SU-DHL-6 (cell line): ENCODE measurements around the gene CREBBP.

Source experiments
- H2AFZ ChIP-seq: fragments of 200-600 bp; sonication (generic); 2 replicates; pipeline ENCODE4 v1.6.1; 2014; ENCODE audit warnings: low read depth, mild to moderate bottlenecking, moderate library complexity, mixed read lengths, antibody characterized with exemption, low read length; ENCODE audit not compliant: severe bottlenecking
- H3F3A ChIP-seq: fragments of 200-600 bp; shearing (Covaris generic); 2 replicates; pipeline ENCODE4 v1.6.0; 2016; ENCODE audit warnings: antibody characterized with exemption, mild to moderate bottlenecking; ENCODE audit not compliant: insufficient read depth
- H3K27ac ChIP-seq: fragments of 200-600 bp; sonication (generic); 2 replicates; pipeline ENCODE4 v1.5.1; 2016; ENCODE audit warnings: low read depth, mild to moderate bottlenecking, low read length, moderate library complexity, mixed read lengths
- H3K27me3 ChIP-seq: fragments of 200-600 bp; sonication (generic), shearing (Covaris generic); 2 replicates; pipeline ENCODE4 v1.6.0; 2014; ENCODE audit warnings: mild to moderate bottlenecking, low read length
- H3K36me3 ChIP-seq: fragments of 200-600 bp; sonication (generic); 2 replicates; pipeline ENCODE4 v1.6.1; 2014; ENCODE audit warnings: mild to moderate bottlenecking, low read length, mixed read lengths
- H3K4me2 ChIP-seq: fragments of 300-600, 200-600 bp; shearing (Covaris generic), sonication (generic); 2 replicates; pipeline ENCODE4 v1.6.0; 2014; ENCODE audit warnings: low read length, low read depth, mild to moderate bottlenecking; ENCODE audit not compliant: poor library complexity, severe bottlenecking
- H3K4me3 ChIP-seq: fragments of 200-600 bp; sonication (generic); 2 replicates; pipeline ENCODE4 v1.5.1; 2014; ENCODE audit warnings: antibody characterized with exemption, low read length, mild to moderate bottlenecking, mixed read lengths; ENCODE audit not compliant: insufficient read depth, poor library complexity, severe bottlenecking
- H3K79me2 ChIP-seq: fragments of 200-600 bp; sonication (generic); 2 replicates; pipeline ENCODE4 v1.6.1; 2014; ENCODE audit warnings: mild to moderate bottlenecking, low read length, moderate library complexity; ENCODE audit not compliant: insufficient read depth
- H3K9ac ChIP-seq: fragments of 200-600 bp; sonication (generic); 2 replicates; pipeline ENCODE4 v1.7.0; 2014; ENCODE audit warnings: mild to moderate bottlenecking, low read length
- H3K9me2 ChIP-seq: fragments of 200-600 bp; sonication (generic); replicated peaks from 2 replicates; pipeline ENCODE4 v1.6.1; 2014; ENCODE audit warnings: low read length; ENCODE audit not compliant: insufficient read depth
- H3K9me3 ChIP-seq: fragments of 200-600 bp; sonication (generic); 2 replicates; pipeline ENCODE4 v1.6.1; 2014; ENCODE audit warnings: low read length, mixed read lengths; ENCODE audit not compliant: insufficient read depth
- H4K20me1 ChIP-seq: fragments of 200-600 bp; sonication (generic); 2 replicates; pipeline ENCODE4 v1.6.1; 2014; ENCODE audit warnings: low read depth, mild to moderate bottlenecking, antibody characterized with exemption, low read length, moderate library complexity, mixed read lengths
- CTCF ChIP-seq: fragments of 200-600 bp; sonication (generic); IDR thresholded peaks from one replicate; pipeline ENCODE4 v1.5.1; 2017; ENCODE audit warnings: antibody characterized with exemption, mild to moderate bottlenecking, low read length, moderate library complexity; ENCODE audit not compliant: insufficient read depth, poor library complexity, severe bottlenecking
- EZH2phosphoT487 ChIP-seq: fragments of 200-600 bp; sonication (generic), shearing (Covaris generic); conservative IDR thresholded peaks from 2 replicates; pipeline ENCODE4 v1.6.1; 2018; ENCODE audit warnings: mild to moderate bottlenecking, antibody characterized with exemption, low read length, moderate library complexity, mixed read lengths

CREBBP gene

GRCh38 chr16:3808308-3809063 lies 72.0 kb downstream of the CREBBP start:
- Histone ChIP-seq H3F3A (no peaks in the 10 kb centered on the region), H3K27ac (no peak overlapping the region), H3K9ac (no peak overlapping the region), H3K27me3 (no peaks in the 10 kb centered on the region), H3K9me3 (no peaks in the 10 kb centered on the region), H3K9me2 (no peaks in the 10 kb centered on the region), H2AFZ (no peak overlapping the region), H4K20me1 (no peaks in the 10 kb centered on the region), H3K4me3 (no peak overlapping the region), H3K36me3 (no peaks in the 10 kb centered on the region), H3K4me2 (no peak overlapping the region), H3K79me2 (peaks cover 93% of the 10 kb centered on the region)
- TF ChIP-seq CTCF (no peak), EZH2phosphoT487 (no peak)

- Histone ChIP-seq H3K9me3 (no peaks in the 10 kb centered on the region), H2AFZ (no peak overlapping the region), H3K27ac (no peak overlapping the region; the same call in 1 of the 2 replicates), H3K4me2 (no peak overlapping the region), H3K36me3 (no peaks in the 10 kb centered on the region), H3K4me3 (no peak overlapping the region), H3K9me2 (no peaks in the 10 kb centered on the region), H3K9ac (no peak overlapping the region), H3F3A (no peaks in the 10 kb centered on the region), H3K79me2 (peaks cover 90% of the 10 kb centered on the region), H3K27me3 (no peaks in the 10 kb centered on the region), H4K20me1 (no peaks in the 10 kb centered on the region)
- TF ChIP-seq EZH2phosphoT487 (no peak), CTCF (no peak)
Observed at GRCh38 chr16:3807425-3808123, 72.9 kb downstream of the CREBBP start.

GRCh38 chr16:3804426-3805016 lies 76.0 kb downstream of the CREBBP start:
- peaks cover 90% of the 10 kb centered on the region for H3K79me2 ChIP-seq

More at GRCh38 chr16:3804426-3805016, 76.0 kb downstream of the CREBBP start:
- no peaks in the 10 kb centered on the region for H3K36me3 ChIP-seq
- H3K27ac ChIP-seq: no peak overlapping the region
- no peak overlapping the region for H2AFZ ChIP-seq
- TF ChIP-seq CTCF (no peak), EZH2phosphoT487 (no peak)
- H4K20me1 ChIP-seq: peaks cover 7% of the 10 kb centered on the region; the same call in 1 of the 2 replicates
- no peaks in the 10 kb centered on the region for H3K27me3 ChIP-seq
- H3F3A ChIP-seq: peaks cover 2% of the 10 kb centered on the region; the same call in 1 of the 2 replicates
- H3K4me2 ChIP-seq: no peak overlapping the region
- no peaks in the 10 kb centered on the region for H3K9me2 ChIP-seq
- H3K9me3 ChIP-seq: no peaks in the 10 kb centered on the region
- no peak overlapping the region for H3K9ac ChIP-seq
- no peak overlapping the region for H3K4me3 ChIP-seq
